GM12873 (cell line): ENCODE data around the gene DNAH8.

Experiments
- CTCF ChIP-seq: IDR thresholded peaks from 2 replicates; pipeline ENCODE4 v1.5.1; 2012; ENCODE audit warnings: low read depth, mild to moderate bottlenecking, moderate library complexity, low read length, control low read depth; ENCODE audit not compliant: insufficient read depth; ENCODE audit errors: missing control alignments

The DNAH8 gene

GRCh38 chr6:39037707-39038106 lies 322.6 kb downstream of the DNAH8 start:
- no peak for TF ChIP-seq CTCF

GRCh38 chr6:39040080-39040673 lies 325.1 kb downstream of the DNAH8 start:
- TF ChIP-seq CTCF = no peak

GRCh38 chr6:39041072-39041471 lies 326.0 kb downstream of the DNAH8 start:
- no peak for TF ChIP-seq CTCF

- no peak for TF ChIP-seq CTCF
Measured at GRCh38 chr6:39043776-39044175, 328.7 kb downstream of the DNAH8 start.

GRCh38 chr6:39044181-39044580 lies 329.1 kb downstream of the DNAH8 start:
- no peak for TF ChIP-seq CTCF

GRCh38 chr6:39047434-39048327 lies 332.6 kb downstream of the DNAH8 start:
- no peak for TF ChIP-seq CTCF
